Measurements from ENCODE around the gene EP400.
A peak's percentile ranks its signal among the peaks of the same experiment; 100 is the strongest.
"Not testable (repeated sequence)": the region's sequence is repeated elsewhere in the genome, so short reads cannot be mapped to it uniquely, and the experiment has no call there.

Gene EP400

GRCh38 chr12:132024758-132025157, 75.0 kb downstream of the EP400 start:
- DNase-seq = peak; percentile 2

GRCh38 chr12:132025526-132025925, 75.8 kb downstream of the EP400 start:
- DNase-seq = no peak

GRCh38 chr12:132026061-132026795, 76.5 kb downstream of the EP400 start:
- DNase-seq = no peak

- no peak for DNase-seq
Observed at GRCh38 chr12:132026796-132027500, 77.2 kb downstream of the EP400 start.

GRCh38 chr12:132027636-132028035, 77.9 kb downstream of the EP400 start:
- DNase-seq = no peak

- no peak for DNase-seq
Observed at GRCh38 chr12:132028111-132028510, 78.4 kb downstream of the EP400 start.

GRCh38 chr12:132029503-132030300, 80.0 kb downstream of the EP400 start:
- DNase-seq = no peak

- DNase-seq = no peak
Observed at GRCh38 chr12:132030367-132031038, 80.8 kb downstream of the EP400 start.

GRCh38 chr12:132033627-132034026, 83.9 kb downstream of the EP400 start:
- no peak for DNase-seq

- no peak for DNase-seq
Observed at GRCh38 chr12:132036063-132036683, 86.4 kb downstream of the EP400 start.

GRCh38 chr12:132040906-132041606, 91.3 kb downstream of the EP400 start:
- DNase-seq = no peak

- no peak for DNase-seq
Observed at GRCh38 chr12:132043216-132043615, 93.5 kb downstream of the EP400 start.

- no peak for DNase-seq
Observed at GRCh38 chr12:132043770-132044467, 94.2 kb downstream of the EP400 start.

- no peak for DNase-seq
Observed at GRCh38 chr12:132044661-132045412, 95.1 kb downstream of the EP400 start.

GRCh38 chr12:132045751-132046150, 96.0 kb downstream of the EP400 start:
- DNase-seq = no peak

GRCh38 chr12:132046561-132046960, 96.8 kb downstream of the EP400 start:
- DNase-seq = no peak

- not testable (repeated sequence) for DNase-seq
Observed at GRCh38 chr12:132047630-132048029, 97.9 kb downstream of the EP400 start.

- no peak for DNase-seq
Observed at GRCh38 chr12:132049442-132049841, 99.7 kb downstream of the EP400 start.

GRCh38 chr12:132049876-132050275, 100.1 kb downstream of the EP400 start:
- DNase-seq = no peak

- not testable (repeated sequence) for DNase-seq
Observed at GRCh38 chr12:132051718-132052117, 102.0 kb downstream of the EP400 start.
